ENCODE measurements around the gene BPHL.
"Not testable (repeated sequence)": the region's sequence is repeated elsewhere in the genome, so short reads cannot be mapped to it uniquely, and the experiment has no call there.

BPHL gene

DNA sequence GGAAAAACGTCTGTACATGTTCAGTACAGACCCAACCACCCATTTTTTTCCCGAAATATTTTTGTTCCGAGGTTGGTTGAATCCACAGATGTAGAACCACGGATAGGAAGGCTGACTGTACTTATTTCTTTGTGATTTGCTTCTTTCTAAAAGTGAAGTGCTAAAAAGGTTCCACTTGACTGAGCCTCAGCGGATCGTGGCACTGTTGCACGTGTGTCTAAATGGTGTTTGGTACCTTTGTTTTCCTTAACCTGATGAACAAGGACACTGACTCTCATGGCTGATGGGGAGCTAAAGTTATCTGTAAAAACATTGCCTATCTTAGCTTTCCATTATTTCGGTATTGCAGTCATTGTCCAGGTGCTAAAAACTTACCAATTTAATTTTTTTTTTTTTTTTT lies 6.2 kb downstream of the BPHL start:
- no peak for DNase-seq

- DNase-seq: no peak
These were observed 7.3 kb downstream of the BPHL start for GRCh38 chr6:3125815-3126214.

DNA sequence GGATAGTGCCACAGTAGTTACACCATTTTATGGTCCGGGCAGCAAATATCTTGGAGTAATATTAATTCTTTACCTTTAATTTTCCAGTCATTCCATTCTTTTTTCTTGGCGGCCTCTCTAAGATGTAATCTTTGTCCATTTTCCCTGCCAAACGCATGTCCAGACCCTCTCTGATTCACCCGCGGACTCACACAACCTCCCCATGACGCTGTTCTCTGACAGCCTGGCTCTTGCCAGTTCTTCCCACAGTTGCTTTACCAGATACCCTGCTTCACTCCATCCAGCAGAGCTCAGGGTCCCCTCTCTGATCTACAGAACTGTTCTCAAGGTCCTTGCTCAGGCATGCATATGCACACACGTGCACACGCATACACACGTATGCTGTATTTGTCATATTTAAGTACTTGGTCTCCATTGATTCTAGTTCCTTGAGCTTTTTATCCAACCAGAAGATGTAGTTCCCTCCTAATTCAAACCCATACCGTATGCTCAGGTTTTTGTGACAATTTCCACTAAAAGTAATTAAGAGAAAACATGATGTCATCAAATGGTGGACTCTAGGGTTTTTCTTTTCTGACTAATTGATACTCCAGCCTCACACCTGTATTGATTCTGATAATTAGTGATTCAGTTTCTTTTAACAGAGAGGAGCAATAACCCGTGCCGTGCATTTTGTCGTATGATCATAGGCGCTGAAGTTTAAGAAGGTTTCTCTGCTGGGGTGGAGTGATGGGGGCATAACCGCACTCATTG lies 10.0 kb downstream of the BPHL start:
- DNase-seq: no peak

- DNase-seq: no peak
These were observed 13.2 kb downstream of the BPHL start for GRCh38 chr6:3131695-3132094.

DNA sequence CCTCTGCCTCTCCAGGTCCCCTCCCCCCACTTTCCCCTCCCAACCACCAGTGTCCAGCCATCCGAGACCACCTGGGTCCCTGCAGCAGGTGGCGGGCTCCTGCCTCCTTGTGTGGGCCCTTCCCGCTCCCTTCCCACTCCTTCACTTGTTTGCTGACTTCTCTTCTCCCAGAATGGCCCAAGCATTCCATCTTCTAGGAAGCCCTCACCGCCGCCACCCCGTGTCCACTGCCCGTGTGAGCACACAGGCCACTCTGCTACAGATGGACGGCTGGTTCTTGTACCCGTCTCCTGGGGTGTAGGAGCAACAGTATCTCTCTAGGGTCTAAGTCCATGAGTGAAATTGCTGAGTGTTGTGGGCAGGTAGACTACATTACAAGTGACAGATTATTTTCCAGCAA lies 15.0 kb downstream of the BPHL start:
- DNase-seq: no peak

DNA sequence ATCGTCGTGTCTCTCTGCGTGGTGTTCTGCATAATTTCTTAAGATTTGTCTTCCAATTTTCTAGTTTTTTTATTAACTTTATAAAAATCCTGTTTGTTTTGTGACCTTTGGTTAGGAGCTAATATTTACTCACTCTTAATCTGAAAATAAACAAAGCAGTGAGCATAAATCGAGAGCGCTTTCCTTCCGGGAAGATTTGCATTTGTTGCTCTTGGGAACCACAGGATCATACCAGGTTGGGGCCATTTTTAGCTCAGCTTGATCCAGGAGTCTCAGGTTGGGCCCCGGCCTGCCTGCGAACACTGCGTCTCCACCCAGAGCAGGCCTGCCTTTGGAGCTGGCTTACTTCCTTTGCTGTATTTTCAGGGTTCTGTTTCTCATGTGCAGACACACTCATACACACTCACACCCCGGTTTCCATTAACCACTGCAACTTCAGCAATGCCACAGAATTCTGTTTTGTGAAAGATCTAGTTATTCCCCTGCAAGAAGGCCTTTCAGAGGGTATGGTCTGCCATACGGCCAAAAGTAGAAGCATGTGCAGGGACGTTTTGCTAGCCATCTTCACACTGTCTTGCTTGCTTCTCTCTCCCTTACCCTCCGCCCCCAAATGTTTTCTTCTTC lies 17.3 kb downstream of the BPHL start:
- DNase-seq: peak; percentile 71

DNA sequence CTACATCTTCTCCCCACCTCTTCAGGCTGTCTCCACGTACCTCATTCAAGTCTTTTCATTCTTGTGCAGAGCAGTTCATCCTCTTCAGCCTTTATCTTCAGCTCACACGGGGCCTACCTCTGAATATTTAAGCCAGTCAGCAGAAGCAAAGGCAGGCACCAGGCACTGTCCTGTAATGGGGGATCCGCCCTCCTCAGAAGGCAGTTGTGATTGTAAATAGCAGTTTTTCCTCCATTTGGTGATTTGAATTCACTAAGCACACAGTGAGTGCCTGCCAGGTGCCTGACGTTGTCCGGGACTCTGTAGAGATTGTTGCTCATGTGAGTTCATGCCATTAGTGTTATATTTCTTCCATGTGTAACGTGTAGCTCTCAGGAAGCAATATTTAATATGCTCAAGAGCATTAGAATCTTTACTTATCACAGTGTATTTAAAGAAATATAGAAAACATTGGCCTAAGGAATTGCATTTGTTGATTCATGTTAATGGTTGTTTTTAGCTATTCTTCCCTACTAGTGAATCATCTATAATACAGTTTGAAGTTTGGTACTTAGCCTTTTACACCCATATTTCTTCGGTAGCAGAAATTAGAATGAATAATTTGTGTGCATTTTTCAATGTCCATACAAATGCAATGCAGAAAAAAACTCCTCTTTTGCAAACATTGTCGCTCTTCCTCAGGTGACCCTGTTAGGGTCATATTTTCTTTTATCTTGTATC lies 17.9 kb downstream of the BPHL start:
- peak; percentile 27 for DNase-seq

GRCh38 chr6:3137057-3137777 lies 18.7 kb downstream of the BPHL start:
- DNase-seq: no peak

- DNase-seq: not testable (repeated sequence)
These were observed 19.4 kb downstream of the BPHL start for GRCh38 chr6:3137873-3138272.

- DNase-seq: no peak
These were observed 19.8 kb downstream of the BPHL start for GRCh38 chr6:3138341-3138740.

GRCh38 chr6:3139090-3139903 lies 20.8 kb downstream of the BPHL start:
- peak; percentile 98 for DNase-seq

- no peak for DNase-seq
These were observed 21.7 kb downstream of the BPHL start for GRCh38 chr6:3140201-3140600.

DNA sequence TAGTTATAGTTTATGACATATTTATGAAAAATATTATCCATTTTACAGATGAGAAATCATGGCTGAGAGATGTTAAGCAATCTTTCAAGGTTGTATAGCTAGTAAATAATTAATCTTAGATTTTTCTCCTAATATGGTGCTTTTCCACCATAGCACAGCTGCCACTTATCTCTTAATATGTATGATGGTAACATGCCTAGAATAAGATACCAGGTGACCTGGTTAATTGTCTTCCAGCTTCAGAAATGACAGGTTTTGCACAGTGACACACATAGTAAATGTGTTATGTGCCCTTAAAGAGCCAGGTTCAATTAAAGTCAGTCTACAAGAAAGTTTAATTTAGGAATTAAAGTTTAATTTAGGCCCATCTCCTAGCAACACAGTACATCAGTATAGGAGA lies 24.0 kb downstream of the BPHL start:
- DNase-seq: no peak

DNA sequence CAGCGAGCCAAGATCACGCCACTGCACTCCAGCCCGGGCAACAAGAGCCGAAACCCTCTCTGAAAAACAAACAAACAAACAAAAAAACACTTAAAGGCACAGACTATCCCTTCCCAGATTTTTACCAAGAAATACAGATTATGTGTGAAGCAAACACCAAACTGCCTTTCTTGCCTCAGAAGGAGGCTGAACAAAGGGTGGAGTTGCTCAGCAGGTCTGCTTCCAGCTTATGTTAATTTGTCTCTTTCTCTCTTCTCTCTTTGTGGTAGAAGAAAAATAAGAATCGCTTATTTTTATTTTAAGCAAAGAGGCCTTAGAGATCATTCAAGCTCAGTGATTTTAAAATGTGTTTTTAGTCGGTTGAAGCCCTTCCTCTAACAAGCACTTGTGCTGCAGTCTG lies 24.6 kb downstream of the BPHL start:
- no peak for DNase-seq

DNA sequence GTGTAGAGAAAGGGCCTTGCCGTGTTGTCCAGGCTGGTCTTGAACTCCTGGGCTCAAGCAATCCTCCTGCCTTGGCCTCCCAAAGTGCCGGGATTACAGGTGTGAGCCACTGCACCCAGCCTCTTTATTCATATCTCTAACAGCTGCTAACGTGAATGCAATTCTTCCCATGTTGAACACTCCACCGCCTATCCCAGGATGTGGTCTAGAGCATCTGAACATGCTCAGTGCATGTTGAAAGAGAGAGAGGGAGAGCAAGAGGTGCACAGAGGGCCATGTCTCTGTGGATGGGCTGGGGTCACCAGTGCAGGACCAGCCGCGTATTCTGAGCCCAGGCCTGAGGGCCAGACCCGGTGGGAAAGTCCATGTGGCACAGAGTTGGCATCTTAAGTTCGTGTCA lies 26.1 kb downstream of the BPHL start:
- DNase-seq: no peak

DNA sequence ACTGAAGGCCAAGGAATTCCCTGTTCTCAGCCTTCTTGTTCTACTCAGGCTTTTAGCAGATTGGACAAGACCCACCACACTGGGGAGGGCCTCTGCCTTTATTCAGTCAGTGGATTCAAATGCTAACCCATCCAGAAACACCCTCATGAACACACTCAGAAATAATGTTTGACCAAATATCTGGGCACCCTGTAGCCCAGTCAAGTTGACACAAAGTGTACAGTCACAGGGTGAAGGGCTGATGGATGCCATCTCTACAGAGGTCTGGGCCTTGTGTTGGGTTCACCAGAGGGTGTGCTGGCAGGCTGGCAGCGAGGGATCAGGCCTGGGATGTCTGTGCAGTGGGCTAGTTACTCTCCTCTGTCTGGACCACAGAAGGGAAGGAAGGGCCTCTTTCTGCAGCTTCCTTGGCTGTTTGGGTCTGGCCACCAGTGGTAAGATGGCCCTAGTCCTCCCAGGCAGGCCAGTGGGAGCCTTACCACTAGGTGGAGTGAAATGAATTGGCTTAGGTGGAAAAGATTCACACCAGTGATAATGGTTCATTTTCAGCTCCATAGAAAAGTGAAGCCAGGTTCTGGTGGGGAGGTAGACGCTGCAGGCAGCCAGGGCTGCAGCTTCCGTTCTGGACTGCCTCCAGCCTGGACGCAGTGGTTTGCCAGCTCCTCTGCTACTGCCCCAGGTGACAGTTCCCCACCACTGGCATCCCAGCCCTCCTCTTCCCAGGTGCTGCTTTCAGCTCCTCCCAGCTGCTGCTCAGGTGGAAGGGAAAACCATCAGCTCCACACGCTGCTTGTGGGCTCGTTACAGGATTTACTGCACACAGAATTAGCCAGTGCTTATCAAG lies 29.6 kb downstream of the BPHL start:
- DNase-seq: peak; percentile 93

GRCh38 chr6:3151691-3152090 lies 33.2 kb downstream of the BPHL start:
- peak; percentile 56 for DNase-seq

GRCh38 chr6:3152689-3153088 lies 34.2 kb downstream of the BPHL start:
- no peak for DNase-seq

GRCh38 chr6:3155416-3155815 lies 36.9 kb downstream of the BPHL start:
- not testable (repeated sequence) for DNase-seq

DNA sequence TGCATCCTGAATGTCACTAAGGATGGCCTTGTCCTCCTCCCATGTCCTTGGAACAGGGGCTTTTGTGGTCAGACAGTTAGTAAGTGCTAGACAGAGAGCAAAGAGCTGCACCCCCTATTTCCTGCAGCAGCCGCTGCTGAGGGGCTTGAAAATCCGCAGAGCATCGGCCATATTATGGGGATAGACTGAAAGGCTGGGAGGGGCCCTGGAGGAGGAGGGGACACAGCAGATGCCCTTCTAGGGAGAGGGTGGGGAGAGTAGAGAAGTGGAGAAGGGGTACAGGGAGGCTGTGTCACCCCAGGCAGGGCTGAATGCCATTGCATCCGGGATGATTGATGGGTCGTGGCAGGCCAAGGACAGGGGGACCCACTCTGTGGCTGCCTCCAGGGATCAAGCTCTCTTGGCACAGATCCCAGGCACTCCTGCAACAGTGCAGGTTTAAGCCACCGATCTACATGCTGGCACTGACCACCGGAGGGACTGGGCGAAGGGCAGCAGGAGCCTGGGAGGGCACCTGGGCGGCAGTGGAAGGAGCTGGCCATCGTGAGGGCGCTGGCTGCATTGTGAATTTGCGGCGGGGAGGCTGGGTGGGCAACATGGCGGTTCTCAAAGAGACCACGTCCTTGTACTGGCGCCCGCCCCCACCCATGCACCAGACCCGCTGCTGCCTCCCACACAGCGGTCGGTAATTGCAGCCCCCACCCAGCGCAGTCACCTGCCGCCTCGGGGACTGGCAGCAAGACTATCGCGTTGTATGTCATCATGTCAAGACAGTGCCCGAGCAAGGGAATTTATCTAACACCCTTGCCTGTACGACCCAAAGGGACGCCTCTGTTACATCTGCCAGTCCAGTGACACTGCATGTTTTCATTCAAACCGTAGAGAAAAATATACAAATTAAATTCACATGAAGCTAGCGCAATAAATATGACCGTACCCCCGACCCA lies 37.9 kb downstream of the BPHL start:
- DNase-seq: not testable (repeated sequence)

Data from NCI-H2029 (cell line).